Ascending aorta (tissue), 2 donors: ENCODE results near the gene ACTR5. TPM values are rescaled to one million over a fixed set of nuclear protein-coding genes. Genes with fewer than 3 reads are reported as not detected.

Experiments used
- DNase-seq, 2 donors: peaks; one replicate each; pipeline ENCODE4 v3.0.0-alpha.2; 2019; ENCODE audit warnings: low spot score in 2 of 2
- H3K27ac ChIP-seq, 2 donors: fragments of 200-600 bp; sonication (generic); one replicate each; pipeline ENCODE4 v1.5.1; 2016 to 2017; ENCODE audit warnings: mild to moderate bottlenecking in 1 of 2
- H3K27me3 ChIP-seq: fragments of 200-600 bp; sonication (generic); one replicate; pipeline ENCODE4 v1.5.1; 2017
- H3K36me3 ChIP-seq, 2 donors: fragments of 200-600 bp; sonication (generic); one replicate each; pipeline ENCODE4 v1.5.1; 2016
- H3K4me1 ChIP-seq, 2 donors: fragments of 200-600 bp; sonication (generic); one replicate each; pipeline ENCODE4 v1.5.1; 2016 to 2017; ENCODE audit warnings: mild to moderate bottlenecking in 1 of 2
- H3K4me3 ChIP-seq, 2 donors: fragments of 200-600 bp; sonication (generic); one replicate each; pipeline ENCODE4 v1.5.1; 2016 to 2017; ENCODE audit warnings: mild to moderate bottlenecking in 1 of 2
- H3K9me3 ChIP-seq, 2 donors: fragments of 200-600 bp; sonication (generic); one replicate each; pipeline ENCODE4 v1.5.1; 2016
- intact Hi-C: fragments of 100-400 bp; cut with DNase I; formaldehyde crosslinking; loops from one replicate; pipeline ENCODE4 v1.15.1; 2023
- total RNA-seq: library from RNA; depleted of rRNA; stranded (reverse); fragments of >200 nt; gene quantifications from one replicate; pipeline ENCODE4 v1.1.0, GENCODE V29; 2016
- TF ChIP-seq, protein P1 (sequence below), 3 experiments: fragments of 200-600 bp in 2 of 3; fragments of 450-650 bp in 1 of 3; sonication (generic) in 2 of 3; IDR thresholded peaks; one replicate each; pipeline ENCODE4 v1.5.1; 2016 to 2019; ENCODE audit warnings: antibody characterized with exemption in 3 of 3, mild to moderate bottlenecking in 1 of 3, moderate library complexity in 1 of 3

Gene ACTR5
- total RNA-seq, 1 donor from 2014 or later: 5.9 TPM

DNA sequence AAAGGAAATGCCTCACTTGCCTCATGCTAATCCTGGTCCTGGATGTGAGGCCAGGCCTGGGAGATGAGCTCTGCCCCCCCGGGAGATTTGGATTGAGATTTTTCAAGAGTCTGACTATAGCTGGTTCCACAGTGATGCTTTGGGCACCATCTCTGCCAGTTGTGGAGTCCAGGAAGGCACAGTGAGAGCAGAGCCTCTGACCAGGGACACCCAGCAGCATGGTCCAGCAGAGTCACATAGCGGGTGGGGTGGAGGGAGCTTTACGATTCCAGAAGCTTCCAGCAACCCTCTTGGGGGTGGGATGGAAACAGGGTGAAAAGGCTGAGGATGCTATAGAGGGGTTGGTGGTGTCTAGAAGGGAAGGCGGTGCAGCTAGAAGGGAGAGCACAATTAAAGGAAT lies 15.3 kb upstream of the ACTR5 start:
- no peaks in the 10 kb centered on the region for H3K9me3 ChIP-seq
- peaks cover 0 to 11% of the 10 kb centered on the region in 2 donors for H3K4me1 ChIP-seq
- intact Hi-C loops: no loop called here
- H3K27me3 ChIP-seq: peaks cover 24% of the 10 kb centered on the region
- TF ChIP-seq, protein P1, sequence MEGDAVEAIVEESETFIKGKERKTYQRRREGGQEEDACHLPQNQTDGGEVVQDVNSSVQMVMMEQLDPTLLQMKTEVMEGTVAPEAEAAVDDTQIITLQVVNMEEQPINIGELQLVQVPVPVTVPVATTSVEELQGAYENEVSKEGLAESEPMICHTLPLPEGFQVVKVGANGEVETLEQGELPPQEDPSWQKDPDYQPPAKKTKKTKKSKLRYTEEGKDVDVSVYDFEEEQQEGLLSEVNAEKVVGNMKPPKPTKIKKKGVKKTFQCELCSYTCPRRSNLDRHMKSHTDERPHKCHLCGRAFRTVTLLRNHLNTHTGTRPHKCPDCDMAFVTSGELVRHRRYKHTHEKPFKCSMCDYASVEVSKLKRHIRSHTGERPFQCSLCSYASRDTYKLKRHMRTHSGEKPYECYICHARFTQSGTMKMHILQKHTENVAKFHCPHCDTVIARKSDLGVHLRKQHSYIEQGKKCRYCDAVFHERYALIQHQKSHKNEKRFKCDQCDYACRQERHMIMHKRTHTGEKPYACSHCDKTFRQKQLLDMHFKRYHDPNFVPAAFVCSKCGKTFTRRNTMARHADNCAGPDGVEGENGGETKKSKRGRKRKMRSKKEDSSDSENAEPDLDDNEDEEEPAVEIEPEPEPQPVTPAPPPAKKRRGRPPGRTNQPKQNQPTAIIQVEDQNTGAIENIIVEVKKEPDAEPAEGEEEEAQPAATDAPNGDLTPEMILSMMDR (IDR thresholded peaks at IDR 0.05): no peak
- H3K4me3 ChIP-seq: no peak overlapping the region
- H3K36me3 ChIP-seq: no peaks in the 10 kb centered on the region
- no peak for DNase-seq
- H3K27ac ChIP-seq: no peak overlapping the region

GRCh38 chr20:38735172-38735571 lies 13.1 kb upstream of the ACTR5 start:
- no peak overlapping the region for H3K27ac ChIP-seq
- intact Hi-C loops: no loop called here
- no peaks in the 10 kb centered on the region for H3K36me3 ChIP-seq
- DNase-seq: no peak
- TF ChIP-seq, protein P1 (IDR thresholded peaks at IDR 0.05): no peak
- peaks cover 10% of the 10 kb centered on the region for H3K27me3 ChIP-seq
- H3K9me3 ChIP-seq: no peaks in the 10 kb centered on the region
- H3K4me3 ChIP-seq: no peak overlapping the region
- H3K4me1 ChIP-seq: peaks cover 0 to 11% of the 10 kb centered on the region in 2 donors

- no peak for DNase-seq
- Histone ChIP-seq H3K27ac (no peak overlapping the region), H3K27me3 (no peaks in the 10 kb centered on the region), H3K4me3 (no peak overlapping the region), H3K4me1 (no peaks in the 10 kb centered on the region), H3K36me3 (no peaks in the 10 kb centered on the region), H3K9me3 (no peaks in the 10 kb centered on the region)
- intact Hi-C loops: no loop called here
- TF ChIP-seq, protein P1 (IDR thresholded peaks at IDR 0.05): no peak
Measured at GRCh38 chr20:38737887-38738286, 10.4 kb upstream of the ACTR5 start.

GRCh38 chr20:38745757-38746156 lies 2.5 kb upstream of the ACTR5 start:
- intact Hi-C loops: loop anchor here (10.0 kb wide), 1 partner anchor 491 kb away; no protein-coding TSS in a partner anchor
- Histone ChIP-seq H3K9me3 (no peaks in the 10 kb centered on the region), H3K27ac (no peak overlapping the region), H3K36me3 (no peaks in the 10 kb centered on the region), H3K4me3 (no peak overlapping the region), H3K27me3 (no peaks in the 10 kb centered on the region), H3K4me1 (peaks cover 0 to 4% of the 10 kb centered on the region in 2 donors)
- TF ChIP-seq, protein P1 (IDR thresholded peaks at IDR 0.05): no peak
- DNase-seq: no peak

DNA sequence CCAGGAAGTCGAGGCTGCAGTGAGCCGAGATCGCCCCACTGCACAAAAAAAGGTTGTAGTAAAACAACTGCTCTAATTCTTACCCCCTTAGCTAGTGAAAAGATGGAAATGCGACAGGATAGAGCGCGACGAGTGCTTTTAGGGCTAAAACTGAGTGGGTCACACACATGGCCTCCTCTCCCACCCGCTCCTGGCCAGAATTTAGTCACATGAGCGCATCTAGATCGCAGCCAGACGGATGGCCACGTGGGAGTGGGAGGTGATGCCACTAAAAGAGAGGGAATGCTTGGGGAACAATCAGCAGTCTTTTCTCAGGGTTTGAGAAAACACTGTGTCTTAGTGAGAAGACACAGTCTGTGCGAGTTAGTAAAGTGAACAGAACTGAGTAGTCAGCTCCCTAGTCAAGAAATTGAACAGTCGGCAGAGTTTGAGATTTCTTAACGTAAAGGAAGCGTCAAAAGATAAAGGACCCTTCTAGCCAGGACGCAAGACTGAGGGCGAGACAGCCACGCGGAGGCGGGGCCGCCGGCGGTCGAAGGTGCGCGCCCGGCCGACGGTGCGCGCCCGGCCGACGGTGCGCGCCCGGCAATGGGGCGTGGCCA lies 664 bp upstream of the ACTR5 start:
- peaks cover 0 to 4% of the 10 kb centered on the region in 2 donors for H3K4me1 ChIP-seq
- H3K4me3 ChIP-seq: peak overlapping the region; percentile 79 to 82
- TF ChIP-seq, protein P1 (IDR thresholded peaks at IDR 0.05): no peak
- H3K27ac ChIP-seq: peak overlapping the region; percentile 87 to 91
- no peaks in the 10 kb centered on the region for H3K27me3 ChIP-seq
- DNase-seq: no peak
- H3K36me3 ChIP-seq: no peaks in the 10 kb centered on the region
- no peaks in the 10 kb centered on the region for H3K9me3 ChIP-seq
- intact Hi-C loops: loop anchor here (2.0 to 10.0 kb wide), 2 partner anchors 215 to 493 kb away; partner anchors contain the start of gene DHX35
